ENCODE data around the gene PLEKHG5.

GRCh38 chr1:6526316-6526715 is 34.8 kb upstream of the PLEKHG5 start:
- TF ChIP-seq, protein P1, sequence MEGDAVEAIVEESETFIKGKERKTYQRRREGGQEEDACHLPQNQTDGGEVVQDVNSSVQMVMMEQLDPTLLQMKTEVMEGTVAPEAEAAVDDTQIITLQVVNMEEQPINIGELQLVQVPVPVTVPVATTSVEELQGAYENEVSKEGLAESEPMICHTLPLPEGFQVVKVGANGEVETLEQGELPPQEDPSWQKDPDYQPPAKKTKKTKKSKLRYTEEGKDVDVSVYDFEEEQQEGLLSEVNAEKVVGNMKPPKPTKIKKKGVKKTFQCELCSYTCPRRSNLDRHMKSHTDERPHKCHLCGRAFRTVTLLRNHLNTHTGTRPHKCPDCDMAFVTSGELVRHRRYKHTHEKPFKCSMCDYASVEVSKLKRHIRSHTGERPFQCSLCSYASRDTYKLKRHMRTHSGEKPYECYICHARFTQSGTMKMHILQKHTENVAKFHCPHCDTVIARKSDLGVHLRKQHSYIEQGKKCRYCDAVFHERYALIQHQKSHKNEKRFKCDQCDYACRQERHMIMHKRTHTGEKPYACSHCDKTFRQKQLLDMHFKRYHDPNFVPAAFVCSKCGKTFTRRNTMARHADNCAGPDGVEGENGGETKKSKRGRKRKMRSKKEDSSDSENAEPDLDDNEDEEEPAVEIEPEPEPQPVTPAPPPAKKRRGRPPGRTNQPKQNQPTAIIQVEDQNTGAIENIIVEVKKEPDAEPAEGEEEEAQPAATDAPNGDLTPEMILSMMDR (IDR thresholded peaks at IDR 0.05; ENCODE audit: low read length) = no peak
- TF ChIP-seq EZH2 (IDR thresholded peaks at IDR 0.05; ENCODE audit: borderline replicate concordance, low read length) = no peak
